GM12878 (cell line): ENCODE data around the gene CBARP. TPM values are rescaled to one million over a fixed set of nuclear protein-coding genes. Genes with fewer than 3 reads are reported as not detected.

Source experiments
- ATAC-seq: fragments of 200-7000 bp; cut with Tn5 transposase; 3 replicates; pipeline ENCODE4 v1.9.1; 2020; ENCODE audit warnings: mild to moderate bottlenecking, moderate library complexity
- BruUV-seq: library from RNA; stranded (reverse); fragments of 400-500 nt; replicated peaks from 2 replicates; lab custom pipeline; 2021; lab: Mats Ljungman, UMichigan
- CTCF ChIA-PET: fragments of 300-600 bp; sonication (Branson Sonifier 250); formaldehyde crosslinking; extraction: SDS; loops from one replicate; lab custom pipeline; 2021; ENCODE audit warnings: inconsistent platforms; lab: Yijun Ruan, JAX
- POLR2A ChIA-PET: fragments of 350-600 bp; formaldehyde crosslinking; extraction: SDS; loops from one replicate; lab custom pipeline; 2021; ENCODE audit warnings: inconsistent platforms; lab: Charles Lee
- RAD21 ChIA-PET: fragments of 300-600 bp; sonication (Branson Sonifier 250); formaldehyde crosslinking; loops from one replicate; lab custom pipeline; 2023; ENCODE audit warnings: antibody characterized with exemption; ENCODE audit not compliant: unreplicated experiment; lab: Charles Lee
- SMC1A ChIA-PET: fragments of 300-600 bp; sonication (Branson Sonifier 250); formaldehyde crosslinking; loops from one replicate; lab custom pipeline; 2023; ENCODE audit not compliant: unreplicated experiment, uncharacterized antibody; lab: Charles Lee
- DNase-seq: peaks from one replicate; pipeline ENCODE4 v3.0.0-alpha.2; 2011; ENCODE audit warnings: low read depth, low spot score
- FAIRE-seq: peaks from 3 replicates; lab custom pipeline; 2011; peaks lifted over from hg19 to GRCh38; lab: Jason Lieb, UNC
- H2AFZ ChIP-seq: 2 replicates; pipeline ENCODE4 v1.6.0; 2011; ENCODE audit warnings: low read depth, low read length, control low read depth; ENCODE audit not compliant: control insufficient read depth
- H3K27ac ChIP-seq: 2 replicates; pipeline ENCODE4 v1.5.1; 2011; ENCODE audit warnings: control low read depth; ENCODE audit not compliant: control insufficient read depth, insufficient read depth
- H3K27me3 ChIP-seq, 2 experiments: replicated peaks in 1 of 2; 2 replicates each; pipeline versions ENCODE4 v1.6.0 to v1.6.1; 2011; ENCODE audit warnings: low read length in 1 of 2; ENCODE audit not compliant: control insufficient read depth in 2 of 2, insufficient read depth in 2 of 2
- H3K36me3 ChIP-seq, 2 experiments: 2 replicates each; pipeline ENCODE4 v1.5.1; 2011; ENCODE audit warnings: low read length in 1 of 2; ENCODE audit not compliant: control insufficient read depth in 2 of 2, insufficient read depth in 2 of 2
- H3K4me1 ChIP-seq: 2 replicates; pipeline ENCODE4 v1.6.1; 2011; ENCODE audit warnings: mild to moderate bottlenecking, low read length, moderate library complexity, mixed read lengths; ENCODE audit not compliant: control insufficient read depth, insufficient read depth
- H3K4me2 ChIP-seq: 2 replicates; pipeline ENCODE4 v1.6.0; 2011; ENCODE audit warnings: control low read depth; ENCODE audit not compliant: control insufficient read depth, insufficient read depth
- H3K4me3 ChIP-seq: fragments of 200-600 bp; sonication (generic); 2 replicates; pipeline ENCODE4 v1.5.1; 2016
- H3K79me2 ChIP-seq: 2 replicates; pipeline ENCODE4 v1.6.0; 2011; ENCODE audit warnings: low read length; ENCODE audit not compliant: control insufficient read depth, insufficient read depth
- H3K9ac ChIP-seq: 2 replicates; pipeline ENCODE4 v1.8.0; 2011; ENCODE audit warnings: low read length, control low read depth, mixed read lengths; ENCODE audit not compliant: control insufficient read depth, insufficient read depth
- H3K9me3 ChIP-seq: replicated peaks from 3 replicates; pipeline ENCODE4 v1.5.1; 2011; ENCODE audit warnings: mild to moderate bottlenecking, low read length; ENCODE audit not compliant: control insufficient read depth, insufficient read depth
- H4K20me1 ChIP-seq: 2 replicates; pipeline ENCODE4 v1.6.0; 2011; ENCODE audit not compliant: control insufficient read depth, insufficient read depth
- BHLHE40 ChIP-seq, 2 experiments: fragments of 450-650 bp in 1 of 2; IDR thresholded peaks; 2 replicates each; pipeline ENCODE4 v1.6.1; 2011 to 2017; ENCODE audit warnings: low read depth in 2 of 2, borderline replicate concordance in 1 of 2, improper control_type of control experiment in 1 of 2, low read length in 1 of 2, mild to moderate bottlenecking in 1 of 2
- E4F1 ChIP-seq: fragments of 450-650 bp; IDR thresholded peaks from 2 replicates; pipeline ENCODE4 v1.6.1; 2018; ENCODE audit warnings: borderline replicate concordance, mild to moderate bottlenecking; ENCODE audit not compliant: partially characterized antibody
- ESRRA ChIP-seq: IDR thresholded peaks from 2 replicates; pipeline ENCODE4 v1.6.1; 2012; ENCODE audit warnings: mild to moderate bottlenecking, low read length, improper control_type of control experiment
- HDAC2 ChIP-seq: fragments of 200-600 bp; sonication (generic); IDR thresholded peaks from 2 replicates; pipeline ENCODE4 v1.6.1; 2017
- HDGF ChIP-seq: fragments of 450-650 bp; IDR thresholded peaks from 2 replicates; pipeline ENCODE4 v1.6.1; 2016; ENCODE audit warnings: antibody characterized with exemption
- IRF3 ChIP-seq: fragments of 450-650 bp; IDR thresholded peaks from 2 replicates; pipeline ENCODE4 v1.6.1; 2014; ENCODE audit warnings: mild to moderate bottlenecking
- KLF5 ChIP-seq: fragments of 450-650 bp; IDR thresholded peaks from 2 replicates; pipeline ENCODE4 v1.6.1; 2014; ENCODE audit warnings: mild to moderate bottlenecking; ENCODE audit not compliant: partially characterized antibody
- MEF2B ChIP-seq: fragments of 450-650 bp; IDR thresholded peaks from 2 replicates; pipeline ENCODE4 v1.6.1; 2018; ENCODE audit warnings: mild to moderate bottlenecking, moderate library complexity; ENCODE audit not compliant: partially characterized antibody, poor library complexity, severe bottlenecking
- MTA2 ChIP-seq: fragments of 450-650 bp; IDR thresholded peaks from 2 replicates; pipeline ENCODE4 v1.6.1; 2016; ENCODE audit warnings: low read depth, mild to moderate bottlenecking, moderate library complexity
- NFYB ChIP-seq: IDR thresholded peaks from 2 replicates; pipeline ENCODE4 v1.6.1; 2011; ENCODE audit warnings: low read depth, mild to moderate bottlenecking, low read length, improper control_type of control experiment, moderate library complexity; ENCODE audit not compliant: insufficient read depth
- RB1 ChIP-seq: fragments of 450-650 bp; formaldehyde crosslinking; IDR thresholded peaks from 2 replicates; pipeline ENCODE4 v1.6.1; 2017; ENCODE audit warnings: mild to moderate bottlenecking, borderline replicate concordance
- RFX5 ChIP-seq: IDR thresholded peaks from 2 replicates; pipeline ENCODE4 v1.6.1; 2011; ENCODE audit warnings: low read depth, low read length, improper control_type of control experiment
- SREBF1 ChIP-seq: IDR thresholded peaks from 2 replicates; pipeline ENCODE4 v1.6.1; 2012; ENCODE audit warnings: mild to moderate bottlenecking, low read length
- STAT3 ChIP-seq: IDR thresholded peaks from 2 replicates; pipeline ENCODE4 v1.6.1; 2011; ENCODE audit warnings: low read depth, low read length, improper control_type of control experiment
- SUZ12 ChIP-seq: fragments of 200-600 bp; sonication (generic); IDR thresholded peaks from one replicate; pipeline ENCODE4 v1.6.1; 2018; ENCODE audit warnings: antibody characterized with exemption, mild to moderate bottlenecking; ENCODE audit not compliant: unreplicated experiment
- TBL1XR1 ChIP-seq: IDR thresholded peaks from 2 replicates; pipeline ENCODE4 v1.6.1; 2012; ENCODE audit warnings: low read depth, low read length, improper control_type of control experiment
- TCF12 ChIP-seq: IDR thresholded peaks from 2 replicates; pipeline ENCODE4 v1.6.1; 2011; ENCODE audit warnings: low read depth, mild to moderate bottlenecking, low read length
- TCF7 ChIP-seq: IDR thresholded peaks from 2 replicates; pipeline ENCODE4 v1.6.1; 2014; ENCODE audit warnings: antibody characterized with exemption, borderline replicate concordance
- ZNF207 ChIP-seq: fragments of 450-650 bp; IDR thresholded peaks from 2 replicates; pipeline ENCODE4 v1.6.1; 2014; ENCODE audit warnings: antibody characterized with exemption, mild to moderate bottlenecking, borderline replicate concordance
- WGBS: methylation state at CpG from one replicate; pipeline ENCODE4 v1.1.6; 2016; ENCODE audit warnings: low lambda C conversion rate; ENCODE audit not compliant: insufficient replicate concordance, insufficient coverage; ENCODE audit errors: missing lambda C conversion rate; 5-methylcytosine and 5-hydroxymethylcytosine counted together
- in situ Hi-C: fragments of 300-500 bp; cut with MboI; formaldehyde crosslinking; loops from 9 replicates; pipeline ENCODE4 v1.14.3; 2018; ENCODE audit warnings: mixed read lengths
- intact Hi-C: fragments of 100-400 bp; cut with micrococcal nuclease; formaldehyde crosslinking; loops from one replicate; pipeline ENCODE4 v1.14.2; 2022; ENCODE audit not compliant: unreplicated experiment
- polyA plus RNA-seq, 11 experiments: library from polyadenylated mRNA; depleted of rRNA in 4 of 11; unstranded in 6 of 11; stranded (reverse) in 5 of 11; fragments of >200 nt; fragmentation: Nextera tagmentation in 4 of 11; fragmentation: Illumina TruSeq in 1 of 11; extraction: Ambion mirVana in 4 of 11; extraction: Trizol in 1 of 11; gene quantifications; 1 replicate in 1 of 11; 2 replicates in 10 of 11; pipeline versions ENCODE4 v1.2.1 to v1.2.3, GENCODE V29; 2011 to 2016; ENCODE audit warnings: inconsistent platforms in 2 of 11, missing spikeins in 2 of 11, low read depth in 1 of 11
- total RNA-seq, 4 experiments: library from RNA; depleted of rRNA in 3 of 4; stranded (reverse); fragments of >200 nt in 3 of 4; fragmentation: Illumina TruSeq in 1 of 4; extraction: Trizol in 1 of 4; gene quantifications; 2 replicates each; pipeline versions ENCODE4 v1.2.1 to v1.2.3, GENCODE V29; 2013 to 2021

Gene CBARP
- total and polyA plus RNA-seq, 10 of the 15 experiments (the other 5 are each of a cell fraction or from before 2014, with no cell fraction given): 0.04 to 0.59 (median 0.18) TPM; not detected in 3

GRCh38 chr19:1264801-1265614, 27.2 kb upstream of the CBARP start (continued):
- no peak; the same call in 1 of the 2 replicates for TF ChIP-seq ZNF207
- TF ChIP-seq BHLHE40 (IDR thresholded peaks at IDR 0.05; ENCODE audit: borderline replicate concordance in 1 of 2, low read depth in 2 of 2, low read length in 1 of 2): peak; percentile 53 to 79; a peak in 3 of 4 replicates
- peak; percentile 82; the same call in 1 of the 2 replicates for TF ChIP-seq TCF12
- TF ChIP-seq MEF2B: peak; percentile 85
- TF ChIP-seq HDAC2: 0 out of 2 replicates have a peak, but pooled peaks have one; percentile 48
- TF ChIP-seq RFX5: no peak
- peak; percentile 79; the same call in 1 of the 2 replicates for TF ChIP-seq HDGF
- peak; percentile 42; the same call in 1 of the 2 replicates for TF ChIP-seq MTA2
- no peak for TF ChIP-seq SREBF1

GRCh38 chr19:1263188-1263587, 25.4 kb upstream of the CBARP start:
- Histone ChIP-seq H2AFZ (no peak overlapping the region), H4K20me1 (no peaks in the 10 kb centered on the region), H3K4me2 (peak overlapping the region; percentile 97), H3K4me3 (peak overlapping the region; percentile 92; the same call in 1 of the 2 replicates), H3K27me3 (no peaks in the 10 kb centered on the region), H3K4me1 (peaks cover 60% of the 10 kb centered on the region), H3K79me2 (peaks cover 31% of the 10 kb centered on the region), H3K36me3 (no peaks in the 10 kb centered on the region), H3K9ac (no peak overlapping the region), H3K27ac (peak overlapping the region; percentile 43), H3K9me3 (no peaks in the 10 kb centered on the region)
- in situ Hi-C loops (loop anchor here (10.0 kb wide), 1 partner anchor 822 kb away; no protein-coding TSS in a partner anchor), intact Hi-C loops (no loop called here)
- ATAC-seq (no peak), FAIRE-seq (no peak), DNase-seq (no peak)
- RAD21 ChIA-PET: interaction anchor here (3.8 kb wide), 1 partner anchor 19 kb away, joined by 24 read pairs; no protein-coding TSS in a partner anchor
- 12% methylated on average over 5 of the region's 5 CpGs for WGBS
- BruUV-seq: no TSS peak
- POLR2A ChIA-PET: interaction anchor here (0.8 to 8.7 kb wide), 5 partner anchors 10 to 196 kb away, joined by 3 to 184 read pairs (median 11); partner anchors contain the start of genes ARHGAP45 and ATP5F1D
- SMC1A ChIA-PET: interaction anchor here (7.3 kb wide), 1 partner anchor 19 kb away, joined by 172 read pairs; the partner anchor contains the start of gene ATP5F1D
- CTCF ChIA-PET: interaction anchor here (1.5 to 7.2 kb wide), 2 partner anchors 10 to 20 kb away, joined by 11 to 363 read pairs; partner anchors contain the start of gene ATP5F1D
- TF ChIP-seq NFYB (no peak), TBL1XR1 (peak; percentile 78; the same call in 1 of the 2 replicates), KLF5 (no peak), SUZ12 (no peak), RB1 (no peak), ESRRA (no peak), BHLHE40 (IDR thresholded peaks at IDR 0.05; ENCODE audit: borderline replicate concordance in 1 of 2, low read depth in 2 of 2, low read length in 1 of 2) (peak; percentile 12 to 59; a peak in 2 of 4 replicates), E4F1 (no peak), TCF7 (no peak), STAT3 (no peak), IRF3 (no peak)
